Dendritic cell treated with granulocyte-macrophage colony-stimulating factor and Interleukin-4, amounts not matched to agents 40 ng/mL and 50 ng/mL, for 4 days (primary cell): ENCODE data around the gene OR2G6.
"Not testable (repeated sequence)": the region's sequence is repeated elsewhere in the genome, so short reads cannot be mapped to it uniquely, and the experiment has no call there.

Experiments
- H3K27ac Mint-ChIP-seq: one replicate; pipeline ENCODE4 v1.8.0; 2022; ENCODE audit warnings: mild to moderate bottlenecking, mixed read lengths
- H3K27me3 Mint-ChIP-seq: one replicate; pipeline ENCODE4 v1.8.0; 2022; ENCODE audit warnings: mild to moderate bottlenecking, mixed read lengths
- H3K36me3 Mint-ChIP-seq: one replicate; pipeline ENCODE4 v1.8.0; 2022; ENCODE audit warnings: low read depth, mixed read lengths
- H3K4me1 Mint-ChIP-seq: one replicate; pipeline ENCODE4 v1.8.0; 2022; ENCODE audit warnings: low read depth, mixed read lengths
- H3K4me3 Mint-ChIP-seq: one replicate; pipeline ENCODE4 v1.8.0; 2022; ENCODE audit warnings: mild to moderate bottlenecking, moderate library complexity, mixed read lengths
- H3K9me3 Mint-ChIP-seq: one replicate; pipeline ENCODE4 v1.8.0; 2022; ENCODE audit warnings: mixed read lengths
- intact Hi-C: fragments of 100-400 bp; cut with micrococcal nuclease; formaldehyde crosslinking; loops from one replicate; pipeline ENCODE4 v1.15.0; 2022

Gene OR2G6

GRCh38 chr1:248507773-248508172 is at the start of gene OR2G6:
TSS of gene OR2G6 (plus strand) at chr1:248508073. CDS start at chr1:248521647, 13,574 bp downstream.
- H3K9me3 Mint-ChIP-seq, H3K27me3 Mint-ChIP-seq, H3K36me3 Mint-ChIP-seq, H3K4me1 Mint-ChIP-seq, H3K4me3 Mint-ChIP-seq, intact Hi-C loops, H3K27ac Mint-ChIP-seq: not testable (repeated sequence)

GRCh38 chr1:248459117-248459516 is 48.8 kb upstream of the OR2G6 start:
- H3K4me3 Mint-ChIP-seq, H3K27ac Mint-ChIP-seq, H3K27me3 Mint-ChIP-seq, H3K9me3 Mint-ChIP-seq, intact Hi-C loops, H3K4me1 Mint-ChIP-seq, H3K36me3 Mint-ChIP-seq: not testable (repeated sequence)

GRCh38 chr1:248471154-248471553 is 36.7 kb upstream of the OR2G6 start:
- no peaks in the 10 kb centered on the region for H3K4me1 Mint-ChIP-seq
- intact Hi-C loops, result no loop called here
- peaks cover 3% of the 10 kb centered on the region for H3K27me3 Mint-ChIP-seq
- H3K4me3 Mint-ChIP-seq, result no peak overlapping the region
- no peaks in the 10 kb centered on the region for H3K9me3 Mint-ChIP-seq
- H3K27ac Mint-ChIP-seq, result no peak overlapping the region
- no peaks in the 10 kb centered on the region for H3K36me3 Mint-ChIP-seq

GRCh38 chr1:248472111-248472510 is 35.8 kb upstream of the OR2G6 start:
- H3K27ac Mint-ChIP-seq, intact Hi-C loops, H3K27me3 Mint-ChIP-seq: not testable (repeated sequence)

GRCh38 chr1:248473051-248473450 is 34.8 kb upstream of the OR2G6 start, which contains the start of gene OR2T3:
TSS of gene OR2T3 (plus strand) at chr1:248473351. CDS start at chr1:248473351, 0 bp downstream.
- intact Hi-C loops, H3K9me3 Mint-ChIP-seq, H3K27me3 Mint-ChIP-seq, H3K36me3 Mint-ChIP-seq, H3K4me1 Mint-ChIP-seq, H3K27ac Mint-ChIP-seq, H3K4me3 Mint-ChIP-seq: not testable (repeated sequence)

More at GRCh38 chr1:248472111-248472510, 35.8 kb upstream of the OR2G6 start:
- H3K4me1 Mint-ChIP-seq, H3K36me3 Mint-ChIP-seq, H3K4me3 Mint-ChIP-seq, H3K9me3 Mint-ChIP-seq: not testable (repeated sequence)

GRCh38 chr1:248475660-248476059 is 32.2 kb upstream of the OR2G6 start:
- H3K36me3 Mint-ChIP-seq, intact Hi-C loops, H3K4me1 Mint-ChIP-seq, H3K9me3 Mint-ChIP-seq, H3K27ac Mint-ChIP-seq, H3K4me3 Mint-ChIP-seq, H3K27me3 Mint-ChIP-seq: not testable (repeated sequence)

- Mint-ChIP-seq H3K4me1 (peaks cover 15% of the 10 kb centered on the region), H3K4me3 (peak overlapping the region; percentile 68), H3K27ac (peak overlapping the region; percentile 59)
- H3K27me3 Mint-ChIP-seq, intact Hi-C loops, H3K9me3 Mint-ChIP-seq, H3K36me3 Mint-ChIP-seq: not testable (repeated sequence)
Measured at GRCh38 chr1:248481686-248482579, 25.9 kb upstream of the OR2G6 start.

- H3K4me1 Mint-ChIP-seq, H3K36me3 Mint-ChIP-seq, H3K27me3 Mint-ChIP-seq, H3K4me3 Mint-ChIP-seq, H3K27ac Mint-ChIP-seq, H3K9me3 Mint-ChIP-seq, intact Hi-C loops: not testable (repeated sequence)
Measured at GRCh38 chr1:248488289-248488688, 19.6 kb upstream of the OR2G6 start, which contains the start of gene OR2T5. TSS of gene OR2T5 (plus strand) at chr1:248488589. CDS start at chr1:248488589, 0 bp downstream.

- H3K27ac Mint-ChIP-seq, intact Hi-C loops, H3K4me1 Mint-ChIP-seq, H3K36me3 Mint-ChIP-seq, H3K27me3 Mint-ChIP-seq, H3K4me3 Mint-ChIP-seq, H3K9me3 Mint-ChIP-seq: not testable (repeated sequence)
Measured at GRCh38 chr1:248496661-248497060, 11.2 kb upstream of the OR2G6 start.

- H3K4me3 Mint-ChIP-seq, H3K4me1 Mint-ChIP-seq, H3K27ac Mint-ChIP-seq, H3K9me3 Mint-ChIP-seq, intact Hi-C loops, H3K27me3 Mint-ChIP-seq, H3K36me3 Mint-ChIP-seq: not testable (repeated sequence)
Measured at GRCh38 chr1:248500305-248501035, 7.4 kb upstream of the OR2G6 start.

GRCh38 chr1:248510217-248510616 is 2.3 kb downstream of the OR2G6 start:
- not testable (repeated sequence) for H3K4me3 Mint-ChIP-seq, H3K27me3 Mint-ChIP-seq

GRCh38 chr1:248521856-248522255 is 14.0 kb downstream of the OR2G6 start:
- no peaks in the 10 kb centered on the region for H3K4me1 Mint-ChIP-seq
- no peaks in the 10 kb centered on the region for H3K27me3 Mint-ChIP-seq
- no peaks in the 10 kb centered on the region for H3K36me3 Mint-ChIP-seq
- H3K4me3 Mint-ChIP-seq, result no peak overlapping the region
- intact Hi-C loops, result no loop called here
- peaks cover 9% of the 10 kb centered on the region for H3K9me3 Mint-ChIP-seq
- H3K27ac Mint-ChIP-seq, result no peak overlapping the region

More at GRCh38 chr1:248510217-248510616, 2.3 kb downstream of the OR2G6 start:
- H3K27ac Mint-ChIP-seq, H3K4me1 Mint-ChIP-seq, H3K9me3 Mint-ChIP-seq, H3K36me3 Mint-ChIP-seq, intact Hi-C loops: not testable (repeated sequence)

- H3K9me3 Mint-ChIP-seq, intact Hi-C loops, H3K27me3 Mint-ChIP-seq, H3K27ac Mint-ChIP-seq, H3K36me3 Mint-ChIP-seq, H3K4me3 Mint-ChIP-seq, H3K4me1 Mint-ChIP-seq: not testable (repeated sequence)
Measured at GRCh38 chr1:248537449-248537848, 29.6 kb downstream of the OR2G6 start.

GRCh38 chr1:248547383-248547782 is 39.5 kb downstream of the OR2G6 start:
- intact Hi-C loops, H3K4me3 Mint-ChIP-seq, H3K27ac Mint-ChIP-seq, H3K9me3 Mint-ChIP-seq, H3K4me1 Mint-ChIP-seq, H3K27me3 Mint-ChIP-seq, H3K36me3 Mint-ChIP-seq: not testable (repeated sequence)
